LNCAP (cell line): Measurements from ENCODE around the gene IL4R.

Experiments
- TF ChIP-seq, protein P1 (sequence below): fragments of 450-650 bp; IDR thresholded peaks from 2 replicates; pipeline ENCODE4 v1.5.1; 2017; ENCODE audit warnings: mild to moderate bottlenecking

The IL4R gene

DNA sequence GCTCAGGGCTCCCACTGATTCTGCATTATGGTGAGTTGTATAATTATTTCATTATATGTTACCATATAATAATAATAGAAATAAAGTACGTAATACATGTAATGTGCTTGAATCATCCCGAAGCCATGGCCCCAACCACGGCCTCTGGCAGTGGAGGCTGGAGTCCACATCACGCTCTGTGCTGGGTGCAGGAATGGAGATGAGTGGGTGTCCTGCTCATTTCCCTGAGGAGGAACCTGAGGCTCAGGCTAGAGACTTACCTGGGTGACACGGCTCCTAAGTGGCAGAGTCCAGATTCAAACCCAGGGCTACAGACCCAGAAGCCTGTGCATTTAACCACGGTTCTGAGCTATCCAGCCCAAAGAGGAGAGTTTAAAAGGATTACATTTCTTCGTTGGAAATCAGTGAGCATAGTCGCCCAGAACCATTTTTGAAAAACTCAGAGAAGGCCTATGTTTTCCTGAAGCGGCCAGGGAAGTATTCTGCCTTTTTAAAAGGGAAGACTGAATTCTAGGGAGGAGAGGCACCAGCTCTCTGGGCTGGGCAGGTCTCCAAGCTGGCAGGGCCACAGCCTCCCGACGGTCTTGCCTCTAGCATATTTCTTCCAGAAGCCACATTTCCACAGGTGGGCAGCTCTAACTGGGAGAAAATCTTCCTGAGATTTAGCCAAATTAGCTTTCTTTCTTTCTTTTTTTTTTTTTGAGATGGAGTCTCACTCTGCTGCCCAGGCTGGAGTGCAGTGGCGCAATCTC is 6.7 kb downstream of the IL4R start:
- TF ChIP-seq, protein P1, sequence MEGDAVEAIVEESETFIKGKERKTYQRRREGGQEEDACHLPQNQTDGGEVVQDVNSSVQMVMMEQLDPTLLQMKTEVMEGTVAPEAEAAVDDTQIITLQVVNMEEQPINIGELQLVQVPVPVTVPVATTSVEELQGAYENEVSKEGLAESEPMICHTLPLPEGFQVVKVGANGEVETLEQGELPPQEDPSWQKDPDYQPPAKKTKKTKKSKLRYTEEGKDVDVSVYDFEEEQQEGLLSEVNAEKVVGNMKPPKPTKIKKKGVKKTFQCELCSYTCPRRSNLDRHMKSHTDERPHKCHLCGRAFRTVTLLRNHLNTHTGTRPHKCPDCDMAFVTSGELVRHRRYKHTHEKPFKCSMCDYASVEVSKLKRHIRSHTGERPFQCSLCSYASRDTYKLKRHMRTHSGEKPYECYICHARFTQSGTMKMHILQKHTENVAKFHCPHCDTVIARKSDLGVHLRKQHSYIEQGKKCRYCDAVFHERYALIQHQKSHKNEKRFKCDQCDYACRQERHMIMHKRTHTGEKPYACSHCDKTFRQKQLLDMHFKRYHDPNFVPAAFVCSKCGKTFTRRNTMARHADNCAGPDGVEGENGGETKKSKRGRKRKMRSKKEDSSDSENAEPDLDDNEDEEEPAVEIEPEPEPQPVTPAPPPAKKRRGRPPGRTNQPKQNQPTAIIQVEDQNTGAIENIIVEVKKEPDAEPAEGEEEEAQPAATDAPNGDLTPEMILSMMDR = no peak

DNA sequence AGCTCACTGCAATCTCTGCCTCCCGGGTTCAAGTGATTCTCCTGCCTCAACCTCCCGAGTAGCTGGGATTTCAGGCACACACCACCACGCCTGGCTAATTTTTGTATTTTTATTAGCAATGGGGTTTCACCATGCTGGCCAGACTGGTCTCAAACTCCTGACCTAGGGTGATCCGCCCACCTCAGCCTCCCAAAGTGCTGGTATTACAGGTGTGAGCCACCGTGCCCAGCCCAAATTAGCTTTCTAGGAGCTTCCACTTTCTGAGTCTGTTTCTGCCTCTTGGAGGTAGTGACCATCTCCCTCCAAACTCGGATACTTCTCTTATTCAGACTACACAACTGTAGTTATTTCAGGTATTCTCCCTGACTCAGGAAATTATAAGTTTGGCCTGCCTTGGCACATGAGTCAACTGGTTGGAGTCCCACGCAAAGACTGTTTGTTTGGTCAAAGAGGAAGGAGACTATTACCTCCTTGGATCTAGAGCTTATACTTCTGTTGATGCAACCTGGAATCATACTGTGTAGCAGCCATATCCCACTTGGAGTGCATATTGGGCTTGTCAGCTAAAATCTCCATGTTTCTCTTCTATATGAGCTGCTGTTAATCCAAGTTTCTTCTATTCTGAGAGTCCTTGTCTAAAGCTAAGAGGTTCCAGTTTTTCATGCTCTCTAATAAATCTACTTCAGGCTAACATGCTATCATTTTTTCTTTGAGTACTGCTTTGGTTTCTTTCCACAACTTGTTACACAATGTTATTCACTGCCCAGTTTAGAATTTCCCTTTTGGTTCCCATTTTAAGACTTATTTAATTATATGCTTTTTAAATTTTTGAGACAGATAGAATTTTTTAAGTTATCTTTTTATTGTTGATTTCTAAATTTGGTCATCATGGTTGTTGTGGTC is 7.5 kb downstream of the IL4R start:
- TF ChIP-seq, protein P1 = no peak

DNA sequence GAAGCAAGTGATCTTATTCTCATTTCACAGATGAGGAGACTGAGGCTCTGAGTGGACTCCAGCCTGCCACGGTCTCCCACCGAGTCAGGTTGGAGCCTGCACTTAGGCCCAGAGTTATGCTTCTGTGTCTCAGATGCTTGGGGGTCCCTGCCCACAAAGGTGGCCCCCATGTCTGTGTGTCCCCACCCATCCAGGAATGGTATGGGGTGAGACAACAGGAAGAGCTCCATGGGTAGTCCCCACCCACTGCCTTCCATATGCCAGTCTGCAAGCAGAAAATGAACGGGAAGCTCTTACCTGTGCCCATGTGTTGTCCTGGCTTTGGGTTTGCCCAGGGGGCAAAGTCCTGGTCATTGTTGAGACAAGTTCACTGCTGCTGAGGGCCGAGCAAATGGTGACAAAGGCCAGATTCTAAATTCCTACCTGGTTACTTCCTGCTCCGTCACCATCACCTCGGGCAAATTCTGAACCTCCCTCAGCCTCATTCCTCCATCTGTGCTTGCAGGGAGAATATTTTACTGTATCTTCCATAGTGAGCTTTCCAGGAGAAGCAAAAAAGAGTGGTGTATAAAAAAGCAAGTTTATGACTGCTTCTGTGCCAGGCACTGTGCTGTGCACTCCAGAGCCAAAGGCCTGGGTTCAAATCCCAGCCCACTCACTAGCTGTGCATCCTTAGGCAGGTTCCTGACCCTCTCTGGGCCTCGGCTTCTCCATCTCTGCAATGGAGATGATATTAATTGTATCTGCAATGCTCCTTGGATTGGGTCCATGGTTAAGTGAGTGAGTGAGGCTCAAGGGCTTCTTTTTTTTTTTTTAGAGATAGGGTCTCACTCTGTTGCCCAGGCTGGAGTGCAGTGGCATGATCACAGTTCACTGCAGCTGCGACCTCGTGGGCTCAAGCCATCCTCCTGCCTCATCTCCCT is 9.3 kb downstream of the IL4R start:
- TF ChIP-seq, protein P1 = no peak

DNA sequence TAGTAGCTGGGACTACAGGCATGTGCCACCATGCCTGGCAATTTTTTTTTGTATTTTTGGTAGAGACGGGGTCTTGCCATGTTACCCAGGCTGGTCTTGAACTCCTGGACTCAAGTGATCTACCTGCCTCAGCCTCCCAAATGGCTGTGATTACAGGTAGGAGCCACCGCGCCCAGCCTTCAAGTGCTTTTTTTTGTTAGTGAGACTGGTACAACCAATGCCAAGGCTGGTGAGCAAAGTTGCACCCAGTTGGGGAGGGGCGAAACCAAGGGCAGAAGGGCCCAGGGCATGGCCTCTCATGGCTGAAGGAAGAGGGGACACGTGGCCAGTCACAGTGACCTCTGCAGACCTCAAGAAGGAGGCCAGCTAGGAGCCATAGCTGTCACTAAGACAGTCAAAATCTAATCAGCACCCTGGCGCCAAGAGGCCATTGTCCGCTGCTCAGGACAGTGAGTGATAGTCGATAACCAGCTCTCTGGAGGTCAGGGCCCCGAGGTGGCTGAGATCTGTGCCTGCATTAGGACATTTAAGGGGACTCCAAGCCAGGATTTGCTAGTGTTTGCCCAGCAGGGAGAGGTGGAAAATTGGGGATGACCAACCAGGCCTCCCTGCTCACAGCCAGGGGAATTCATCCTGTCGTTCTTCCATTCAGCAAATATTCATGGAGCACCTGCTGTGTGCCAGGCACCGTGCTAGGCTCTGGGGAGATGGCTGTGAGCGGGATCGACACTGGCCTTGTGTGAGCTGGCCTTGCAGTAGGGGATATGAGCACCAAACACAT is 10.2 kb downstream of the IL4R start:
- TF ChIP-seq, protein P1 = no peak

DNA sequence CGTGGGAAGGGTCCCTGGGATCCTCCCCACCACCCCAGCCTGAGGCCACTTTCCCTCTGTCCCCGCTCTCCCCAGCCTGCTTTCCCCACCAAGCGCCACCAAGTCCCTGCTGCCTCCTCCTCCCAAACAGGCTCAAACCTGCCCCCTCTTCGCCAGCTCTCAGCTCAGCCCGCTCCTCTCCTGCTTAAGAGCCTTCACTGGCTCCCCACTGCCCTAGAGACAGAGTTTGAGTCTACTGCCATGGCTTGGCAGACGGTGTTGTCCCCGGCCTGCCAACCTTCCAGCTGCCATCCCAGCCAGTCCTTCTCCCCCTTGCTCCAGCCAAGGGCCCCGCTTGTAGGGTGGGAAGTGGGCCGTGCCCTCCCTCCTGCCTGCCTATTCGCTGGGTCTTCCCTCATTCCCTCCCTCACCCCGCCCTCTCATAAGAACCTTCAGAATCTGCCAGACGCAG is 11.1 kb downstream of the IL4R start:
- TF ChIP-seq, protein P1 = no peak

DNA sequence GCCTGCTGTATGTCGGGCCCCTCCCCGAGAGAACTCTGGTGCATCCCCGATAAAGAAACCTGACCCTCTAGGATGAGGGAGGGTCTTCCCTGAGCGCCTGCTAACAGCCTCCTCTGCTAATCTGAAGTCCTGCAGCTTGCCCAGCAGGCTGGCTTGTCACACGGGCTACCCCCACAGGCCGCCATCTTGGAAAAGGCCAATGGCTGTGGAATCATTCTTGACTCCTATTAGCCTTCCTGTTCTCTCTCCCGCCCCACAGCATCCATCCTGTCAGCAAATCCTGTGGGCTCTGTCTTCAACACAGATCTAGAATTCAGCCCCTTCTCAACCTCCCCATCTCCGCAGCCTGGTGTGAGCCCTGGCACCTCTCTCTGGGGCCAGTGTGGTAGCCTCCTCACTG is 12.0 kb downstream of the IL4R start:
- TF ChIP-seq, protein P1 = no peak
